ENCODE measurements around the gene KAZN. TPM values are rescaled to one million over a fixed set of nuclear protein-coding genes. Genes with fewer than 3 reads are reported as not detected.
"Not testable (repeated sequence)": the region's sequence is repeated elsewhere in the genome, so short reads cannot be mapped to it uniquely, and the experiment has no call there.

The KAZN gene
- polyA plus RNA-seq, 3 donors: 35.5 to 42.8 (median 41.2) TPM

DNA sequence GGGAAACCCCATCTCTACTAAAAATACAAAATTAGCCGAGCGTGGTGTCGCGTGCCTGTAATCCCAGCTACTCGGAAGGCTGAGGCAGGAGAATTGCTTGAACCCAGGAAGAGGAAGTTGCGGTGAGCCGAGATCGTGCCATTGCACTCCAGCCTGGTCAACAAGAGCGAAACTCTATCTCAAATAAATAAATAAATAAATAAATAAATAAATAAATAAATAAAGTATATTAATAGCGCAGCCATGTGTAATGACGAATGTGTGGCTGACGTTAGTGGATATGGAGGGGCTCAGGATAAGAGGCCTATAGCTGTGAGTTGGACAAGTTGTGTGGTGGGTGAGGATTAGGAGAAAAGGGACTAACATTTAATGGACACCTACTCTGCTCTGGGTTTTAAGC is 18.2 kb upstream of the KAZN start:
- DNase-seq: not testable (repeated sequence)

DNA sequence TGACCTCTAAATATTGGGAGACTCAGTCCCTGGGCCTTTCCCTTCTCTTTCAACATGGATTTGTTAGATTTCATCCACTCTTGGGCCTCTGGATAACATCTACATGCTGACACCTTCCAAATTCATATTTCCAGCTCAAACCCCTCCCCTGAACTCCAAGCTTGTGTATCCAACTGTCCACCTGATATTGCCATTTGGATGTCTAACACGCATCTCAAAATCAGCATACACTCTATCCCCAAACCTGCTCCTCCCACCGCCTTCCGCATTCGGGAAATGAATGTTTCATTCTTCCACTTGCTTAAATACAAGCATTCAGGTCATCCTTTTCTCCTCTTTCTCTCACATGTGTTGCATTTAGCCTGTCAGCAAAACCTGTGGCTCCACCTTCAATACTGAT is 17.5 kb upstream of the KAZN start:
- DNase-seq: no peak

- no peak for DNase-seq
These were observed 14.7 kb upstream of the KAZN start for GRCh38 chr1:14583788-14584187.

- no peak for DNase-seq
These were observed 12.8 kb upstream of the KAZN start for GRCh38 chr1:14585728-14586127.

DNA sequence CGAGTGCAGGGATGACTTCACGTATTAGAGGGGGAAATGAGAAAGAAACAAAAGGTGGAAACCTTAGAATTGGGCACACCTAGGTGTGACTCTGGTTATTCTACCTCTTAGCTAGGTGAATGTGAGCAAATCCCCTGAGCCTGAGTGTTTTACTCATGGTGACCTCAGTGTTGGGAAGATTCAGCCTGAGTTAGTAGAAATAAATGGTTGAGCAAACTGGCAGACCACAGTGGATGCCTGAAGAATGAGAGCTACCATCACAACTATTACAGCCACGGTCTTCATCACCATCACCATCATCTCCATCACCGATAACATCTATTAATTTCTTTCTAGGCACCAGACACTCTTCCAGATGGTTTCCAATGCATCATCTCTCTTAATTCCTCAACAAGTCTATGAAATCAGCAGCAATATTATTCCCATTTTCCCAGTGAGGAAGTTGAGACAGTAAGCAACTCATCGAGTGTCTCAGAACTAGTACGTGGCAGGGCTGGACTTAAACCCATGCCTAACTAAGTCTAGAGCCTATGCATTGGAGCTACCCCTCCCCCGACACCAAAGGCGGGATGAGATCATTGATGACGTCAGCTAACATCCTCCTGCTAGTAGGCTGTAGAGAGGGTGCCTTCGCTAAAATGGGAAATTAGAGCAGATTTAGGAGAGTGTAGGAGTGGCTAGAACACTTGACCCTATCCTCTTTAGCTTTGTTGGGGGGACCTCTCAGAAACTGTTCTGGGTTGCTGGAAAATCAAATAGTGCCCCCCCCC is 7.9 kb upstream of the KAZN start:
- no peak for DNase-seq

GRCh38 chr1:14591600-14591999 is 6.9 kb upstream of the KAZN start:
- DNase-seq: no peak

DNA sequence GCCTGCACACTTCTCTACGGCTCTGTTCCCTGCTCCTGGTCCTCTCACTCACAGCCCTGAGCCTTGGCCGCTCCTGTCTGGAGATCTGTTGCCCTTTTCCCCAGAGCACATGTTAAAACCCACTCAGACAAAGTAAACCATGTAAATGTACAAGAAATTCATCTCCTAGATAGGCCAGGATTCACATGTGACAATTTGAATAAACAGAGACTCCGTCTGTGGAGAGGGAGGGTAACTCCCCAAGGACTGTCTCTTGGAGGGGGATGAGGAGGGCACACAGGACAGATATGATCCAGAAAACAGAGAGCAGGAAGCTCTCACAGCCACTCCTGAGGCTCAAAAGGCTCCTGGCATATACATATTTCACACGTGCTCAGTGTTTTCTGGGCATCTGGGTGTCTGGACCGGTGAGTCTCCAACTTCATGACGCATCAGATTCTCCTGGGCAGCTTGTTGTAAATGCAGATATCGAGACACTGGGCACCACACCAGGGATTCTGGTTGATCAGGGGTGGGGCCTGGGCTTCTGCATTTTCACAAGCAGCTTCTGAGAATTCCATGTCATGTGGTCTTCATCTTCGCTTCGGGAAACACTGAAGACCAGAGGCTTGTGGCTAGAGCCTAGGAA is 6.4 kb upstream of the KAZN start:
- DNase-seq: no peak

DNA sequence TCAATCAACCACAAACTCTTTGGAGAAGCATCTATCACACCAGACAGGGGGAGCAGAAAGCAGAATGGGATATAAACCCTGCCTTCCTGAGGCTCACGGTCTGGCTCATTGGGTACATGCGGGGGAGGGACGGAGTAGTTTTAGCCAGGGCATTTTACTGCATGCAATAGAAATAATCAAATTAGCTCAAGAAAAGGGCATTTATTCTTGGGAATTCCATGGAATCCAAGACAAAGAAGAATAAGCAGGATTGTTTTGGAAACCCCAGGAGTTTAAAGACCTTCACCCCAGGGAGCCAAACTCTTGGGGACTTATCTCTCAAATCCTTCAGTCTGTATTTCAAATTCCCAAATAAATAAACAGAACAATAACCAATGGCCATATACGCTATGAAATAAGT is 5.2 kb upstream of the KAZN start:
- no peak for DNase-seq

DNA sequence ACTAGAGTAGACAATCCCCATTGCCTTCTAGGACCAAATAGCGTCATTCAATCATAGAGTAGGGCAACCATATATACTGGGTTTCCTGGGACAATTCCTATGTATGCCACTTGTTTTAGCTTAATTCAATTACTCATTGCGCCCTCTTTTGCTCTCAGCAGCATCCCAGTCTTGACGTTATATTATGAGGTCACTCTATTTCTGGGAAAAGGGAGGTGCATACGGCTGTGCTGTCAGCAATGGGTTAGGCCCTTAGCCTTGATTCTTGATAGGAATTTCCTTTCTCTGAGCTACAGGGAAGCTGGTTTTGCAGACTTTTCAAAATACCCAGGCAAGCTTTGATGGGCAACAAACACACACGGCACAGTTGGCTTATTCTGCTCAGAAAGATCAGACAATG is 4.4 kb upstream of the KAZN start:
- no peak for DNase-seq

GRCh38 chr1:14596591-14596990 is 1.9 kb upstream of the KAZN start:
- no peak for DNase-seq

DNA sequence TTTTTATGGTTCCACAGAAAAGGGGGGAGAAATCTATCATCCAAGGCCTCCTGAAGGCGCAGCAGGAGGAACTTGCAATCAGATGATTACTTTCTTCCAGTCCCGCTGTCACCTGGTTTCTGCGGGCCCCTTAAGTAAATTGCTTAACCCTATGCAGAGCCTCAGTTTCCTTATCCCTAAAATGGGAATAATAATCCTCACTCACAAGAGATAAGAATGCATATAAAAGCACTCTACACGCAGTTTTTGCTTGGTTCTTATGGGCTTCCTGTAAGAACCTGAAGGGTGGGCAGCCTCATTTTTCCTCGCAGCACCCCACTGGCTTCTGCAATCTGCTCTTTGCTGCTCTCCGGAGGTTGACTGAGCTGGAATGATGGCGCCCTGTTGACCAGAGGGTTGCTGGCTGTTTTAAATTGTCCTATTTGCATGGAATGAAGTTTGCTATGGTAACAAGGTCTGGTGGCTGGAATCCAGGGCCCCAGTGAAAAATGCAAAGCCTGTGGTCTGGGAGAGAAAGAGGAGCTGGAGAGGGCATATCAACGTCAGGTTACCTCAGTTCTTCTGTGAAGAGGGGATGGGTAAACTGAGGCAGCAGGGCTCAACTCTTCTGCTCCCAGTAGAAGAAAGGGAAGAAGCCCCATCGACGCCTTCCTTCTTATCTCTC is 1.0 kb upstream of the KAZN start:
- peak; percentile 77 for DNase-seq

GRCh38 chr1:14598007-14598497 is 433 bp upstream of the KAZN start:
- DNase-seq: no peak

- no peak for DNase-seq
These were observed 802 bp downstream of the KAZN start for GRCh38 chr1:14599183-14599791.

DNA sequence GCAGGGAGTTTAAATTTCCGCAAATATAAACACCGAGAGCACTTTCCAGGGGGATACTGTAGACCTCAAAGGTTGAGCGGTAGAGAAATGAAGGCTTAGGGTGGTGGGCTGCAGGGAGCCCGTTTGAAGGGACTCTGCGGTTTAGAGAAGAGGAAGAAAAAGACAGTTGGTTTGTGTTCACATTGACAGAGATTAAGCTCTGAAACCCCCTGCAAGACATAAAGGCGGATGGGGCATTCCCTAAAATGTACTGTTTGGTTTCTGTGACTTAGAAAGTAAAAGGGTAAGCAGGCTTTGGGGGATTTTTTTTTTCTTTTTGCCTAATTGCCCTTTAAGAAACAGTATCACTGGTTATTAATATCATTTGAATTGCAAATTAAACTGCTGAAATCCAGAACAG is 1.3 kb downstream of the KAZN start:
- DNase-seq: no peak

- no peak for DNase-seq
These were observed 2.1 kb downstream of the KAZN start for GRCh38 chr1:14600405-14601112.

GRCh38 chr1:14602136-14602535 is 3.7 kb downstream of the KAZN start:
- no peak for DNase-seq

GRCh38 chr1:14603645-14604044 is 5.2 kb downstream of the KAZN start:
- DNase-seq: no peak

GRCh38 chr1:14604414-14604813 is 5.9 kb downstream of the KAZN start:
- DNase-seq: no peak

GRCh38 chr1:14605945-14606344 is 7.5 kb downstream of the KAZN start:
- DNase-seq: no peak

GRCh38 chr1:14606632-14607031 is 8.1 kb downstream of the KAZN start:
- no peak for DNase-seq

DNA sequence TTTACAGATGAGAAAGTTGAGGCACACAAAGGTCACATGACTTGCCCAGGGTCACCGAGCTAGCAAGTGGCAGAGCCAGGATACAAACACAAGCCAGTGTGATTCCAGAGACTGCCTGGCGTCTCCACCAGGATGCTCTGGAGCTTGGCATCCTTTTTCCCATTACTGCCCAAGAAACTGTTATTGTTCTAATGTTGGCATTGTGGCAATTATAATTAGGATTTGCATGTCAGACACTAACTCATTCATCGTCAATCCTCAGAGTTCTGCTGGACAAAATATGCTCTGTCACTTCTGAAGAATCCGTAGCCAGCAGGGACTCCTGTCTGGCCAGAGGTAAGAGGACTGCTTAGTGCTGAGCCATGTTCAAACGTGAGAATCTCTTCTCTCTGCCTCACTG is 8.8 kb downstream of the KAZN start:
- no peak for DNase-seq

DNA sequence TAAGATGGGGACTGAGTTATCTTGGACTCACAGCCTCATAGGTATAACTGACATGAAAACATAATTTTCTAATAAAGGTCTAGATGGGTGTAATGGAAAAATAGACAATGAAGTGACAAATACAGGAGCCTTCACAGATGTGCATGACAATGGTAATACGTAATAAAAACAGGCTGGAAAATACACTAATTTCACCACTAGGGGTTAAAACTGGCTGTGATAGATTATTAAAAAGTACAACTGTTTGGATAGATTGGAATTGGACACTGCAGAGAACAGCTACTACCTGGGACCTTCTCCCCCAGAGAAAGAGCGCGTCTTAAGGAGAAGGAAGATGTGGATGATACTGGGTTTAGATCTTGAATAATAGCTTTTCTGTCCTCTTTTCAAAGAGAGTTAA is 9.8 kb downstream of the KAZN start:
- DNase-seq: no peak

Measured in renal pelvis (tissue), 4 donors.